ENCODE data around the gene NOTCH1.

NOTCH1 gene

DNA sequence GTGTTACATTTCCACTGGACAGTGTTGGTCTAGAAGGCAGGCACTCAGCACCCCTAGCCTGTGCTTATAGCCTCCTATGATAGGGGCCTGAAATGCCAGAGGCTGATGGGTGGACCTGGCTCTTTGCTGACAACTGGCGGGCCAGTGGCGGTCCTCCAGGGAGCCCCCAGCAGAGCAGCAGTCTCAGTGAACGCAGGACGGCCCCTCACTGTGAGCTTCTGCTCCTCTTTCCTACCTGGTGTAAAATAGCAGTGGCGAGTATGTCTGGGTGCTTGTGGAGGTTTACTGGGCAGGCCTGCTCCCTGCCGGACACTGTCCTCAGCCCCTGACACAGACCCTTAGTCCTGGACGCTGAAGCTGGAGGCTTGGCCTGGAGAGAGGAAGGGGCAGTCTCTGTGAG lies 59.7 kb downstream of the NOTCH1 start:
- H3K4me3 ChIP-seq (ENCODE audit: low read depth, low read length), result no peak overlapping the region
- H3K9me3 ChIP-seq (ENCODE audit: control insufficient read depth, insufficient read depth, low read depth, low read length), result no peaks in the 10 kb centered on the region
- CTCF ChIA-PET, result interaction anchor here (0.5 to 9.1 kb wide), 25 partner anchors 11 to 215 kb away, joined by 3 to 360 read pairs (median 5); no protein-coding TSS in a partner anchor
- POLR2A ChIA-PET, result interaction anchor here (0.6 to 1.2 kb wide), 3 partner anchors 54 to 154 kb away, joined by 3 to 4 read pairs (median 4); no protein-coding TSS in a partner anchor
- no peak for TF ChIP-seq PBX3 (CRISPR knock-in tag; IDR thresholded peaks at IDR 0.05)
- TF ChIP-seq ZBTB10 (tag by site-specific recombination; IDR thresholded peaks at IDR 0.05), result no peak
- no peak for TF ChIP-seq ZNF19 (tag by site-specific recombination; IDR thresholded peaks at IDR 0.05; ENCODE audit: low read depth)
- no peak for TF ChIP-seq TCF7L2 (IDR thresholded peaks at IDR 0.05; ENCODE audit: borderline replicate concordance, low read depth, low read length)
- TF ChIP-seq, protein P1, sequence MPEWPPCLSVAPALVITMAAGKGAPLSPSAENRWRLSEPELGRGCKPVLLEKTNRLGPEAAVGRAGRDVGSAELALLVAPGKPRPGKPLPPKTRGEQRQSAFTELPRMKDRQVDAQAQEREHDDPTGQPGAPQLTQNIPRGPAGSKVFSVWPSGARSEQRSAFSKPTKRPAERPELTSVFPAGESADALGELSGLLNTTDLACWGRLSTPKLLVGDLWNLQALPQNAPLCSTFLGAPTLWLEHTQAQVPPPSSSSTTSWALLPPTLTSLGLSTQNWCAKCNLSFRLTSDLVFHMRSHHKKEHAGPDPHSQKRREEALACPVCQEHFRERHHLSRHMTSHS (tag by site-specific recombination; IDR thresholded peaks at IDR 0.05), result no peak
- no peak for TF ChIP-seq ELK4 (IDR thresholded peaks at IDR 0.05; ENCODE audit: borderline replicate concordance, low read depth, low read length)
- H3K36me3 ChIP-seq (ENCODE audit: control insufficient read depth in 2 of 2, insufficient read depth in 1 of 2, low read length in 2 of 2), result no peaks in the 10 kb centered on the region
- no peaks in the 10 kb centered on the region; the same call in 1 of the 2 replicates for H3K4me1 ChIP-seq (ENCODE audit: control insufficient read depth, insufficient read depth, low read length)
- no peak overlapping the region for H3K27ac ChIP-seq (ENCODE audit: extremely low read depth, low read depth, low read length)

GRCh38 chr9:136485049-136486045 lies 60.5 kb downstream of the NOTCH1 start:
- POLR2A ChIA-PET, result interaction anchor here (0.6 to 2.0 kb wide), 6 partner anchors 55 to 242 kb away, joined by 3 to 8 read pairs (median 4); no protein-coding TSS in a partner anchor
- no peak for TF ChIP-seq KLF9 (tag by site-specific recombination; IDR thresholded peaks at IDR 0.05; ENCODE audit: low read depth)
- no peak for TF ChIP-seq BCL11B (tag by site-specific recombination; IDR thresholded peaks at IDR 0.05; ENCODE audit: low read depth)
- no peak for TF ChIP-seq ZNF239 (tag by site-specific recombination; IDR thresholded peaks at IDR 0.05)
- TF ChIP-seq ZNF398 (tag by site-specific recombination; IDR thresholded peaks at IDR 0.05), result peak; percentile 28; the same call in 1 of the 2 replicates
- TF ChIP-seq ZNF426 (tag by site-specific recombination; IDR thresholded peaks at IDR 0.05), result no peak
- TF ChIP-seq ZNF146 (tag by site-specific recombination; IDR thresholded peaks at IDR 0.05), result no peak
- TF ChIP-seq, protein P2, sequence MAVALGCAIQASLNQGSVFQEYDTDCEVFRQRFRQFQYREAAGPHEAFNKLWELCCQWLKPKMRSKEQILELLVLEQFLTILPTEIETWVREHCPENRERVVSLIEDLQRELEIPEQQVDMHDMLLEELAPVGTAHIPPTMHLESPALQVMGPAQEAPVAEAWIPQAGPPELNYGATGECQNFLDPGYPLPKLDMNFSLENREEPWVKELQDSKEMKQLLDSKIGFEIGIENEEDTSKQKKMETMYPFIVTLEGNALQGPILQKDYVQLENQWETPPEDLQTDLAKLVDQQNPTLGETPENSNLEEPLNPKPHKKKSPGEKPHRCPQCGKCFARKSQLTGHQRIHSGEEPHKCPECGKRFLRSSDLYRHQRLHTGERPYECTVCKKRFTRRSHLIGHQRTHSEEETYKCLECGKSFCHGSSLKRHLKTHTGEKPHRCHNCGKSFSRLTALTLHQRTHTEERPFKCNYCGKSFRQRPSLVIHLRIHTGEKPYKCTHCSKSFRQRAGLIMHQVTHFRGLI (tag by site-specific recombination; IDR thresholded peaks at IDR 0.05), result peak; percentile 96
- TF ChIP-seq, protein P3, sequence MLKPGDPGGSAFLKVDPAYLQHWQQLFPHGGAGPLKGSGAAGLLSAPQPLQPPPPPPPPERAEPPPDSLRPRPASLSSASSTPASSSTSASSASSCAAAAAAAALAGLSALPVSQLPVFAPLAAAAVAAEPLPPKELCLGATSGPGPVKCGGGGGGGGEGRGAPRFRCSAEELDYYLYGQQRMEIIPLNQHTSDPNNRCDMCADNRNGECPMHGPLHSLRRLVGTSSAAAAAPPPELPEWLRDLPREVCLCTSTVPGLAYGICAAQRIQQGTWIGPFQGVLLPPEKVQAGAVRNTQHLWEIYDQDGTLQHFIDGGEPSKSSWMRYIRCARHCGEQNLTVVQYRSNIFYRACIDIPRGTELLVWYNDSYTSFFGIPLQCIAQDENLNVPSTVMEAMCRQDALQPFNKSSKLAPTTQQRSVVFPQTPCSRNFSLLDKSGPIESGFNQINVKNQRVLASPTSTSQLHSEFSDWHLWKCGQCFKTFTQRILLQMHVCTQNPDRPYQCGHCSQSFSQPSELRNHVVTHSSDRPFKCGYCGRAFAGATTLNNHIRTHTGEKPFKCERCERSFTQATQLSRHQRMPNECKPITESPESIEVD (tag by site-specific recombination; IDR thresholded peaks at IDR 0.05), result no peak
- TF ChIP-seq ZNF585B (tag by site-specific recombination; IDR thresholded peaks at IDR 0.05), result no peak
- no peak for TF ChIP-seq HOXC10 (CRISPR knock-in tag; IDR thresholded peaks at IDR 0.05)
- no peak for TF ChIP-seq ZNF37A (tag by site-specific recombination; IDR thresholded peaks at IDR 0.05)
- TF ChIP-seq ZFP69B (tag by site-specific recombination; IDR thresholded peaks at IDR 0.05), result no peak
- no peak for TF ChIP-seq ZNF292 (tag by site-specific recombination; IDR thresholded peaks at IDR 0.05; ENCODE audit: borderline replicate concordance, low read depth)
- no peak for TF ChIP-seq HOXD13 (CRISPR knock-in tag; IDR thresholded peaks at IDR 0.05; ENCODE audit: borderline replicate concordance)
- peak; percentile 50 for TF ChIP-seq ZBTB17 (tag by site-specific recombination; IDR thresholded peaks at IDR 0.05)

More at GRCh38 chr9:136485049-136486045, 60.5 kb downstream of the NOTCH1 start:
- Histone ChIP-seq H3K9me3 (ENCODE audit: control insufficient read depth, insufficient read depth, low read depth, low read length) (no peaks in the 10 kb centered on the region), H3K36me3 (ENCODE audit: control insufficient read depth in 2 of 2, insufficient read depth in 1 of 2, low read length in 2 of 2) (no peaks in the 10 kb centered on the region), H3K4me1 (ENCODE audit: control insufficient read depth, insufficient read depth, low read length) (no peaks in the 10 kb centered on the region; the same call in 1 of the 2 replicates), H3K4me3 (ENCODE audit: low read depth, low read length) (no peak overlapping the region), H3K27ac (ENCODE audit: extremely low read depth, low read depth, low read length) (no peak overlapping the region)
- CTCF ChIA-PET, result interaction anchor here (0.5 to 9.1 kb wide), 41 partner anchors 14 to 353 kb away, joined by 3 to 360 read pairs (median 4); no protein-coding TSS in a partner anchor
